ENCODE results near the gene RERE. TPM values are rescaled to one million over a fixed set of nuclear protein-coding genes. Genes with fewer than 3 reads are reported as not detected.

The RERE gene
- total RNA-seq, 1 donor from 2014 or later = 215 TPM

DNA sequence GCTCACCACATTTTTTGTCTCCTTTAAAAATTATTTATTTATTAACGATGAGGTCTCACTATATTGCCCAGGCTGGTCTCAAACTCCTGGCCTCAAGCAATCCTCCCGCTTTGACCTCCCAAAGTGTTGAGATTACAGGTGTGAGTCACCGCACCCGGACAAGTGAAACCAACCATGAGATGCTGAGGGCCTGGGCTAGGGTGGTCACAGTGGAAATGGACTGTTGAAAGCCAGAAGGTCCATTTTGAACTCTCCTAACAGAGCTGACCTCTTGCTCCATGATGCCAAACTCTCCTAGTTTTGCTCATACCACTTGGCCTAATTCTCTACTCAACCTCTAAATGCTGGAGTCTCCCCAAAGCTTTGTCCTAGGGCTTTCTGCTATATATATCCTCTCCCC is 390.4 kb downstream of the RERE start:
- no peak for DNase-seq (ENCODE audit: low spot score)

DNA sequence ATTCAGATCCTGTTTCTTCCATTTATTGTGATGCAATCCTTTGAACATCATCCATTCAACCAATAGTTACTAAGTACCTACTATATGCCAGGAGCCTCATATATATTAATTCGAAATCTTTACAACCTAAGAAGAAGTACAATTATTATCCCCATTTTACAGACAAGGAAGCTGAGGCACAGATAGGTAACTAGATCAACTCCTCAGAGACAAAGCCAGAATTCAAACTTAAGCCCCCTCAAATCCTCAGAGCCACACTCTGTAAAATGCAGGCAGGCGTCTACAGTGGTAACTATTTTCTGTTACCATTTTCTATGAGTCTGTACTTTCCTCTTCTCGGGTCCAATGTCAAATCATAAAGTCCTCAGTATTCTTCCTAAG is 391.7 kb downstream of the RERE start:
- no peak for DNase-seq (ENCODE audit: low spot score)

GRCh38 chr1:8425150-8425780 is 392.2 kb downstream of the RERE start:
- DNase-seq (ENCODE audit: low spot score) = no peak

- peak; percentile 67 for DNase-seq (ENCODE audit: low spot score)
Measured at GRCh38 chr1:8424539-8425116, 392.8 kb downstream of the RERE start.

- DNase-seq (ENCODE audit: low spot score) = no peak
Measured at GRCh38 chr1:8423692-8424538, 393.5 kb downstream of the RERE start.

GRCh38 chr1:8423269-8423691 is 394.2 kb downstream of the RERE start:
- DNase-seq (ENCODE audit: low spot score) = peak; percentile 59

DNA sequence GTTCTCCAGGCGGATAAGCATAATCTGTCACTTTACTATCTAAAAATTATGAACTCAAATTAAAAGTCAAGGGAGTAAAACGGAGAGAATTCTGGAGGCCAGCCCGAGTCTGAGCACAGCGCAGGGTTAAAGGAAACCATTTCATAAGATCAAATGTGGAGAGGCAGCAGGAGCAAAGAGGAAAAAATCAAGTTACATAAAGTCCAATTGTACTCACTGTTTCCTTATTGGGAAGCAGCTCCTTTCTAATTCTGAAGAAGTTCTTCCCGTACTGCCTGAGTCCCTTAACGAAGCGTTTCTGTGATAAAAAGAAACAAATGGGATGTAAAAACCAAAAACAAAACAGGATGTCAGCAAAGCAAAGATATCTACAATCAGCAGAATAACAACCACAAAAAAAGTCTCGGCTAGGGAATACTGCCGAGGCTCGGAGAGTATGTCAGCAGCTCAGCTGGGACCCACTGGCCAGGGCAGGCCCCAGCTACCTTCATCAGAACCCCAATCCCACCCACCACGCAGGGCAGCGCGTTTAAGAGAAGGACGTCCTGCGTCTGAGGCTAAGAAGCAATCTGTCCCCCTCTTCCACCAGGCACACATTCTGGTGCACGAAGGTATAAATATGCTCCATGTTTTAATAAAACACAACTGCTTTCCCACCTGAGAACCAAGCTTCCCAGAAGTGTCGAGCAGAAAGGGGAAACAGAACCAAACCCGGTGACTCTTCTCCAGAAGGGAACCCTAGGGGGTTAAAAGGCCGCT is 394.8 kb downstream of the RERE start:
- DNase-seq (ENCODE audit: low spot score) = no peak

DNA sequence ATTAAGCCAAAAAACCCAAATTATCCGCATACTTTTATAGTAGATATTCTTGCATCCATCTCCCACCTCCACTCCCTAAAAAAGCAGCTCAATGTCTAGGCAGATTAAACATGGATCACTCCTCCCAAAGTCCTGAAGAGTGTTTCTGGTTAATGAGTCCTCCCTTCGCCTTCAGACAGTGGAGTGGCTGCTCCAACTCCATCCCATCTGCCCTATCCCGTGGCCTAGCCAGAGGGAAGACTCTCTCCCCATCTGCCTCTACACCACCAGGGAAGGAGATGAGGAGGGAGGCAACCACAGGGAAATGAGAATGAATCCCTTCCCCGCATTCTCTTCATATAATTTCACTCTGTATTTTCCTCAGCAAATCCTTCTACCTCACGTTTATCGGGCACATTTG is 395.7 kb downstream of the RERE start:
- DNase-seq (ENCODE audit: low spot score) = no peak

DNA sequence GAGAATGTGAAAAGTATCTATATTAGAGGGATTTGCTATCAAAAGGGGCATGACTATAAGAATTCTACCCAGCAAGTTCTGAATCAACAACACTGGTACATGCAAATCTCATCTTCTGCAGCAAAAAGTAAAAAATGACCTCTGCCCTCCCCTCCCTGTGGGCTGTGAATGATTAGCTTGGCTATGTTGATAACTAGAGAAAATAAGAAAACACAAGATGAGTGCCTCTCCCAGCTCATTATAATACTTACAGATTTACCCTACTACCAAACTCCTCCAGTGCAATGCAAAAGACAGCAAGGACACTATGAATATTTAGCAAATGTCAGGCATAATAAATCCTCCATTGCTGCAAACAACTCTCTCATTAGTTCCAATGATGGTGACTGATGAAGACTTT is 397.1 kb downstream of the RERE start:
- DNase-seq (ENCODE audit: low spot score) = no peak

DNA sequence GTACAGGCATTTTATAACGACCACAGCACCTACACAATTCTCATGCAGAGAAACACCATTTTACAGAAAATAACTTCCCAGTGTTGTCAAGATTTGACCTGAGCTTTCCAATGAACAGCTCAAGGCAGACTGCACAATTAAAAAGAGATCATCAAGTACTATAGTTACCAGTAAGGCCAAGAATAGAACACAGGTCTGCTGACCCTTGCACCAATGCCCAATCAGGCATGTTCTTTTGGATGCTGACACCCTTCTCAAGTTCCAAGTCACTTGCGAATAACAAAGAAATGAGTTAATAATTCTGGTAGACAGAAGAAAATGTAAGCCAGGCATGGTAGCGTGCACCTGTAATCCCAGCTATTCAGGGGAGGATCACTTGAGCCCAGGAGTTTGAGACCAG is 397.6 kb downstream of the RERE start:
- no peak for DNase-seq (ENCODE audit: low spot score)

GRCh38 chr1:8419172-8419571 is 398.3 kb downstream of the RERE start:
- DNase-seq (ENCODE audit: low spot score) = no peak

GRCh38 chr1:8418301-8418700 is 399.1 kb downstream of the RERE start:
- DNase-seq (ENCODE audit: low spot score) = no peak

DNA sequence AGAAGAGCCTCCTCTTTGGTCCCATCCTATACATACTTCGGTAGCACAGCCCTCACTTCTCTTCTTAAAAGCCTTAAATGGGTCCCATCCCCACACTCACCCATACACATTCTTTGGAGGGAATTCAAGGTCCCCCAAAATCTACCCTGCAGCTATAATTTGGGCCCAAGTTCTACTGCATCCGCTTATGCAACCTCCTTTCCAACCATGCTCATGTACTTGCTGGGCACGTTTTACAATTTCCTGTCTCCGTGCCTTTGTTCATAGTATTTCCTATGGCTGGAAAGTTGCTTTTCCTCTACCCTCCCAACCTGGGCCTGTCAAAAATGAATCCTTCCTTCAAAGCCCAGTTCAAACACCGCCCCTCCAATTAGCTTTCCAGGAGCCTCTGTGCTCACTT is 399.8 kb downstream of the RERE start:
- no peak for DNase-seq (ENCODE audit: low spot score)

DNA sequence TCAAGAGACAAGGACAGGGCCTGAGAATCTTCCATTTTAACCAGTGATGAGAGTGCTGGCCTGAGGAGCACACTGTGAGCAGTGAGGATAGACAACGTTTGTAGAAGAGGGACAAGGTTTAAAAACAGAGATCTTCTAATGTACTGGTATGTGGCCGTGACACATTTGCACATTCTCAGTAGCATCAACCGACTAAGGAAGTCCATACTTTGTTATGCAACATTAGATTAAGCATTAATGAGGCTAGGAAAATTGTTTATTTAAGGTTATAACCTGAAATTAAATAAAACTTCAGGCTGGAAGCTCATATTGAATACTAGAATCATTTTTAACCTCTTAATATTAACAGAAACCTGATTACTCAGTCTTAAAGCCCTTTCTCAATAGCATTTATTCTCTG is 400.6 kb downstream of the RERE start:
- no peak for DNase-seq (ENCODE audit: low spot score)

DNA sequence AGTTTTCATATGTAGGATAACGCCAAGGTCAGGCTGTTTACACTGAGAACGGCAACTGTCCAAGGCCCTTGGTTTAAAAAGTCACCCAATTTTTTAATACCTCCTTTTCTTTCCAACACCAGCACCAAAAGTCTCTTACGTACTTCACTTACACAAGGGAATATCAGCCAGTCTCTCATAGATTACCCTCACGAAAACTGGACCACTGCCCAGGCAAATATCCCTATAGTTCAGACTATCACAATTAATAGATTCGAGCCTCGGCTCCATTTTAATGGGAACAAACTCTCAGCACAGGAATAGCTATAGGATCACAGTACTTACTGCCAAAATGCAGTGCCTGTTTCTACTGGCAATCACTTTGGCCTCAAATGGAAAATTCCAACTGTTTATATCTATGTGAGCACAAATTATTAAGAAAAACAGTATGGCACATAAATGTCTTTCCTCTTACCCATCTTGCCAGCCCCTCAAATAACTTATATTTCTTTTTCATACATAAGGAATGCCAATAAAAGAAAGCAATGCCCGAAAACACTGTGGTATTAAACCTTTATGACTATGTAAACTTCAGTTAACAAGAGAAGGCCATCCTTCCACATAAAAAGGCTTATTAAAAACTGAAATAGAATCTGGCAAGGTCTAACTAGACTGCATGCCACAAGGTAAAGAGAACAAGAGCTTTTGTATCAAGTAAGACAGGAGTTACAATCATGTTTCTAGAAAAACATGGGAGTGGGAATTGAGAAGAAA is 401.7 kb downstream of the RERE start:
- no peak for DNase-seq (ENCODE audit: low spot score)

GRCh38 chr1:8412183-8412831 is 405.1 kb downstream of the RERE start:
- no peak for DNase-seq (ENCODE audit: low spot score)

- DNase-seq (ENCODE audit: low spot score) = no peak
Measured at GRCh38 chr1:8411803-8412182, 405.6 kb downstream of the RERE start.

DNA sequence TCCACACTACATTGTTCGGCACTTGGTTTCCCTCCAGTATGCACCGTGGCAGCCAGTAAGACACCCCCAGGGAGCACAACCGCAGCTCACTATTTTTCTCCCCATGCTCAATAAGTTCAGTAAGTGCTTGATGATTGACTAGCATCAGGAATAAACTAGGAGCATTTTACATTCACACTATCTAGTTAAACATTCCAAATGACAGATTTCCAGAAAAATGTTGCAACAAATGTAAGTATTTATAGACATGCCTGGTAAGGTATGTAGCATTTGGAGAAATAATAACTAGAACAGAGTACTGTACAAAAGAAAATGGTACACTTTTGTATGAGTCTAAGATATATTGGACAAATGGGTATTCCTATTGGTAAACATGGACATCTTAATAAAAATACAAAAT is 406.6 kb downstream of the RERE start:
- no peak for DNase-seq (ENCODE audit: low spot score)

DNA sequence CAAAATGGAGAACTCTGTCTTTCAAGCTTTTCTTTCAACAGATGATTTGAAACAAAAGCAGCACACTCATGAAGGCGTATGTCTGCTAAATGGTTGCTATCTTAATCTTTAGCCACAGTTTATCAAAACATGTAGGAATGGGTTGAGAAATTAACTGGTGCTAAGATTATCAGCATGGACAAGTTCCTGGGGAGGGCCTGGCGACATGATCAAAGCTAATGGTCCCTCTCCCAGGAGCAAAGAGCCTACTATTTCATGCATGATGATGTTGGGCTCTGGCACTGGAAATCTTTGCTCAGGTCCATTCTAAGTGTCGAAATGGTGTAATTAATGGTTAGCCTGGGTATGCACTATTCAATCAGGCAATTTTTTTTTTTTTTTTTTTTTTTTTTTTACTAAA is 407.8 kb downstream of the RERE start:
- no peak for DNase-seq (ENCODE audit: low spot score)

- no peak for DNase-seq (ENCODE audit: low spot score)
Measured at GRCh38 chr1:8409106-8409505, 408.3 kb downstream of the RERE start.

GRCh38 chr1:8408151-8408839 is 409.1 kb downstream of the RERE start:
- DNase-seq (ENCODE audit: low spot score) = peak; percentile 86
